SK-N-SH treated with all-trans-retinoic acid at 6 μM for 48 hours (cell line): ENCODE results near the gene CDK14.
A peak's percentile ranks its signal among the peaks of the same experiment; 100 is the strongest.

Experiments
- ATAC-seq: fragments of 200-7000 bp; cut with Tn5 transposase; 3 replicates; pipeline ENCODE4 v1.9.1; 2020; ENCODE audit warnings: mild to moderate bottlenecking, moderate library complexity
- ARNTL ChIP-seq: fragments of 450-650 bp; formaldehyde crosslinking; IDR thresholded peaks from 2 replicates; pipeline ENCODE4 v1.5.0; 2020; ENCODE audit warnings: low read depth, mild to moderate bottlenecking, moderate library complexity, borderline replicate concordance
- CREB5 ChIP-seq: fragments of 250-450 bp; sonication (Bioruptor Pico); IDR thresholded peaks from 2 replicates; pipeline ENCODE4 v1.5.1; 2020; ENCODE audit warnings: low read depth, mild to moderate bottlenecking, moderate library complexity
- CSDC2 ChIP-seq: fragments of 250-450 bp; sonication (Bioruptor Pico); IDR thresholded peaks from 2 replicates; pipeline ENCODE4 v1.5.0; 2020; ENCODE audit warnings: mild to moderate bottlenecking, moderate library complexity
- CSRNP3 ChIP-seq: fragments of 250-450 bp; sonication (Bioruptor Pico); IDR thresholded peaks from 2 replicates; pipeline ENCODE4 v1.5.1; 2021; ENCODE audit warnings: mild to moderate bottlenecking, moderate library complexity
- ESRRG ChIP-seq: fragments of 250-450 bp; sonication (Bioruptor Pico); IDR thresholded peaks from 2 replicates; pipeline ENCODE4 v1.6.1; 2021; ENCODE audit warnings: mild to moderate bottlenecking
- GLIS3 ChIP-seq: fragments of 250-450 bp; sonication (Bioruptor Pico); IDR thresholded peaks from 2 replicates; pipeline ENCODE4 v1.5.0; 2020; ENCODE audit warnings: mild to moderate bottlenecking, moderate library complexity
- OSR1 ChIP-seq: fragments of 250-450 bp; sonication (Bioruptor Pico); IDR thresholded peaks from 2 replicates; pipeline ENCODE4 v1.8.0; 2022; ENCODE audit warnings: moderate library complexity, mild to moderate bottlenecking, inconsistent platforms
- PATZ1 ChIP-seq: fragments of 250-450 bp; sonication (Bioruptor Pico); IDR thresholded peaks from 2 replicates; pipeline ENCODE4 v1.8.0; 2020; ENCODE audit warnings: mild to moderate bottlenecking, moderate library complexity, borderline replicate concordance
- POU6F1 ChIP-seq: fragments of 250-450 bp; sonication (Bioruptor Pico); IDR thresholded peaks from 2 replicates; pipeline ENCODE4 v1.8.0; 2021; ENCODE audit warnings: low read depth, mild to moderate bottlenecking, moderate library complexity, borderline replicate concordance
- PPARA ChIP-seq: fragments of 250-450 bp; sonication (Bioruptor Pico); IDR thresholded peaks from 2 replicates; pipeline ENCODE4 v1.5.0; 2020; ENCODE audit warnings: mild to moderate bottlenecking, borderline replicate concordance
- RARB ChIP-seq: fragments of 250-450 bp; sonication (Bioruptor Pico); IDR thresholded peaks from 2 replicates; pipeline ENCODE4 v1.8.0; 2021; ENCODE audit warnings: mild to moderate bottlenecking, moderate library complexity
- SNAI2 ChIP-seq: fragments of 250-450 bp; sonication (Bioruptor Pico); IDR thresholded peaks from 2 replicates; pipeline ENCODE4 v1.5.0; 2020; ENCODE audit warnings: mild to moderate bottlenecking, moderate library complexity
- TCF4 ChIP-seq: fragments of 250-450 bp; sonication (Bioruptor Pico); IDR thresholded peaks from 2 replicates; pipeline ENCODE4 v1.8.0; 2021; ENCODE audit warnings: mild to moderate bottlenecking, moderate library complexity, borderline replicate concordance
- TOX ChIP-seq: fragments of 250-450 bp; sonication (Bioruptor Pico); IDR thresholded peaks from 2 replicates; pipeline ENCODE4 v1.8.0; 2021; ENCODE audit warnings: mild to moderate bottlenecking, moderate library complexity, borderline replicate concordance
- TSHZ2 ChIP-seq: fragments of 250-450 bp; sonication (Bioruptor Pico); IDR thresholded peaks from 2 replicates; pipeline ENCODE4 v1.5.0; 2020; ENCODE audit warnings: mild to moderate bottlenecking, moderate library complexity
- ZC3H10 ChIP-seq: fragments of 250-450 bp; sonication (Bioruptor Pico); IDR thresholded peaks from 2 replicates; pipeline ENCODE4 v1.5.1; 2021; ENCODE audit warnings: mild to moderate bottlenecking, moderate library complexity
- ZFP3 ChIP-seq: fragments of 250-450 bp; sonication (Bioruptor Pico); IDR thresholded peaks from 2 replicates; pipeline ENCODE4 v1.5.0; 2020; ENCODE audit warnings: mild to moderate bottlenecking, moderate library complexity
- ZFP30 ChIP-seq: fragments of 450-650 bp; formaldehyde crosslinking; IDR thresholded peaks from 2 replicates; pipeline ENCODE4 v1.5.0; 2022; ENCODE audit warnings: mild to moderate bottlenecking, moderate library complexity
- ZNF565 ChIP-seq: fragments of 450-650 bp; formaldehyde crosslinking; conservative IDR thresholded peaks from 2 replicates; pipeline ENCODE4 v1.5.0; 2020; ENCODE audit warnings: low read depth, mild to moderate bottlenecking, moderate library complexity
- ZNF70 ChIP-seq: fragments of 450-650 bp; formaldehyde crosslinking; IDR thresholded peaks from 2 replicates; pipeline ENCODE4 v1.5.0; 2020; ENCODE audit warnings: mild to moderate bottlenecking, moderate library complexity
- ZNF8 ChIP-seq: fragments of 450-650 bp; formaldehyde crosslinking; IDR thresholded peaks from 2 replicates; pipeline ENCODE4 v1.5.0; 2020; ENCODE audit warnings: mild to moderate bottlenecking, moderate library complexity

CDK14 gene

GRCh38 chr7:91079487-91079886 is 483.4 kb downstream of the CDK14 start:
- peak; percentile 28; the same call in 1 of the 3 replicates for ATAC-seq

GRCh38 chr7:91080351-91080750 is 484.2 kb downstream of the CDK14 start:
- TF ChIP-seq CSRNP3 (CRISPR knock-in tag) (no peak), TSHZ2 (CRISPR knock-in tag) (no peak), RARB (no peak), ZFP3 (no peak), ARNTL (CRISPR knock-in tag) (no peak), OSR1 (CRISPR knock-in tag) (no peak), PATZ1 (CRISPR knock-in tag) (no peak), ZNF8 (CRISPR knock-in tag) (no peak), ZC3H10 (CRISPR knock-in tag) (no peak), ZNF565 (no peak)
- no peak for ATAC-seq

More at GRCh38 chr7:91079487-91079886, 483.4 kb downstream of the CDK14 start:
- TF ChIP-seq CREB5 (CRISPR knock-in tag), result no peak
- no peak for TF ChIP-seq GLIS3 (CRISPR knock-in tag)
- TF ChIP-seq ZC3H10 (CRISPR knock-in tag), result no peak
- no peak for TF ChIP-seq CSDC2 (CRISPR knock-in tag)
- TF ChIP-seq ZFP30 (CRISPR knock-in tag), result no peak
- no peak for TF ChIP-seq PPARA (CRISPR knock-in tag)
- TF ChIP-seq TOX (CRISPR knock-in tag), result no peak
- TF ChIP-seq ARNTL (CRISPR knock-in tag), result no peak
- no peak for TF ChIP-seq SNAI2 (CRISPR knock-in tag)
- TF ChIP-seq ESRRG (CRISPR knock-in tag), result no peak
- no peak for TF ChIP-seq ZNF565
- no peak for TF ChIP-seq POU6F1 (CRISPR knock-in tag)
- TF ChIP-seq OSR1 (CRISPR knock-in tag), result no peak
- no peak for TF ChIP-seq TSHZ2 (CRISPR knock-in tag)
- no peak for TF ChIP-seq ZNF8 (CRISPR knock-in tag)
- no peak for TF ChIP-seq ZNF70 (CRISPR knock-in tag)
- no peak for TF ChIP-seq TCF4 (CRISPR knock-in tag)
